Measurements from ENCODE around the gene VPS37C. TPM values are rescaled to one million over a fixed set of nuclear protein-coding genes. Genes with fewer than 3 reads are reported as not detected.
"Not testable (repeated sequence)": the region's sequence is repeated elsewhere in the genome, so short reads cannot be mapped to it uniquely, and the experiment has no call there.

The VPS37C gene
- total RNA-seq, 4 donors from 2014 or later, result 19.6 to 27.6 (median 26.7) TPM

GRCh38 chr11:61104963-61105362 is 56.3 kb downstream of the VPS37C start:
- TF ChIP-seq CTCF (IDR thresholded peaks at IDR 0.05), result no peak
- TF ChIP-seq POLR2A (IDR thresholded peaks at IDR 0.05), result no peak
- intact Hi-C loops (cut with DNase I; ENCODE audit: low total_unique reads), result no loop called here
- no peak for DNase-seq (ENCODE audit: low spot score in 2 of 2)
- WGBS, 2 donors, result 90 to 97% methylated on average over 7 of the region's 7 CpGs
- H3K4me3 ChIP-seq (ENCODE audit: low read depth, poor library complexity, severe bottlenecking), result no peak overlapping the region

GRCh38 chr11:61103851-61104423 is 57.3 kb downstream of the VPS37C start:
- H3K4me3 ChIP-seq (ENCODE audit: low read depth, poor library complexity, severe bottlenecking), result no peak overlapping the region
- intact Hi-C loops (cut with DNase I; ENCODE audit: low total_unique reads), result no loop called here
- 89 to 94% methylated on average over 3 of the region's 3 CpGs for WGBS, 2 donors
- no peak for TF ChIP-seq POLR2A (IDR thresholded peaks at IDR 0.05)
- no peak for TF ChIP-seq CTCF (IDR thresholded peaks at IDR 0.05)
- DNase-seq (ENCODE audit: low spot score in 2 of 2), result no peak

GRCh38 chr11:61102667-61103571 is 58.3 kb downstream of the VPS37C start:
- WGBS, 2 donors, result 78 to 81% methylated on average over 16 to 20 of the region's 21 CpGs
- no peak for DNase-seq (ENCODE audit: low spot score in 2 of 2)
- intact Hi-C loops (cut with DNase I; ENCODE audit: low total_unique reads), result no loop called here
- TF ChIP-seq POLR2A (IDR thresholded peaks at IDR 0.05), result no peak
- no peak for TF ChIP-seq CTCF (IDR thresholded peaks at IDR 0.05)
- H3K4me3 ChIP-seq (ENCODE audit: low read depth, poor library complexity, severe bottlenecking), result no peak overlapping the region

- no peak overlapping the region for H3K4me3 ChIP-seq (ENCODE audit: low read depth, poor library complexity, severe bottlenecking)
- no peak for TF ChIP-seq POLR2A (IDR thresholded peaks at IDR 0.05)
- TF ChIP-seq CTCF (IDR thresholded peaks at IDR 0.05), result no peak
- intact Hi-C loops (cut with DNase I; ENCODE audit: low total_unique reads), result no loop called here
- no peak for DNase-seq (ENCODE audit: low spot score in 2 of 2)
- WGBS, 2 donors, result 51 to 62% methylated on average over 4 of the region's 4 CpGs
Measured at GRCh38 chr11:61098778-61099177, 62.4 kb downstream of the VPS37C start.

GRCh38 chr11:61098261-61098660 is 63.0 kb downstream of the VPS37C start:
- DNase-seq (ENCODE audit: low spot score in 2 of 2); H3K4me3 ChIP-seq (ENCODE audit: low read depth, poor library complexity, severe bottlenecking); intact Hi-C loops (cut with DNase I; ENCODE audit: low total_unique reads): not testable (repeated sequence)
- 40 to 84% methylated on average over 2 of the region's 2 CpGs for WGBS, 2 donors

- no peak for DNase-seq (ENCODE audit: low spot score in 2 of 2)
- intact Hi-C loops (cut with DNase I; ENCODE audit: low total_unique reads), result no loop called here
- TF ChIP-seq POLR2A (IDR thresholded peaks at IDR 0.05), result no peak
- TF ChIP-seq CTCF (IDR thresholded peaks at IDR 0.05), result no peak
- no peak overlapping the region for H3K4me3 ChIP-seq (ENCODE audit: low read depth, poor library complexity, severe bottlenecking)
- WGBS, 2 donors, result 76 to 79% methylated on average over 7 of the region's 7 CpGs
Measured at GRCh38 chr11:61095021-61095420, 66.2 kb downstream of the VPS37C start.

- DNase-seq (ENCODE audit: low spot score in 2 of 2); intact Hi-C loops (cut with DNase I; ENCODE audit: low total_unique reads); H3K4me3 ChIP-seq (ENCODE audit: low read depth, poor library complexity, severe bottlenecking): not testable (repeated sequence)
- WGBS, 2 donors, result 89 to 100% methylated on average over 6 to 7 of the region's 7 CpGs
Measured at GRCh38 chr11:61094167-61094566, 67.1 kb downstream of the VPS37C start.
